ENCODE measurements around the gene KCTD7. TPM values are rescaled to one million over a fixed set of nuclear protein-coding genes. Genes with fewer than 3 reads are reported as not detected.

KCTD7 gene
- total and polyA plus RNA-seq, 5 experiments from 2014 or later, result 11.0 to 37.0 (median 14.5) TPM

Other genes starting within 250 kb of the KCTD7 start
- gene RABGEF1, start 111.9 kb downstream of the KCTD7 start, total RNA-seq, result 10 to 100 TPM; 24.6 to 27.5 TPM
- 10 to 100 TPM; 17.5 to 23.0 (median 21.6) TPM for gene RABGEF1, start 111.9 kb downstream of the KCTD7 start, polyA plus RNA-seq